GM12801 (cell line): ENCODE data around the gene REG1A.

Experiments used
- TF ChIP-seq, protein P1 (sequence below): IDR thresholded peaks from one replicate; pipeline ENCODE4 v1.5.1; 2011; ENCODE audit warnings: control low read depth; ENCODE audit not compliant: insufficient read length; ENCODE audit errors: extremely low read depth

Gene REG1A

DNA sequence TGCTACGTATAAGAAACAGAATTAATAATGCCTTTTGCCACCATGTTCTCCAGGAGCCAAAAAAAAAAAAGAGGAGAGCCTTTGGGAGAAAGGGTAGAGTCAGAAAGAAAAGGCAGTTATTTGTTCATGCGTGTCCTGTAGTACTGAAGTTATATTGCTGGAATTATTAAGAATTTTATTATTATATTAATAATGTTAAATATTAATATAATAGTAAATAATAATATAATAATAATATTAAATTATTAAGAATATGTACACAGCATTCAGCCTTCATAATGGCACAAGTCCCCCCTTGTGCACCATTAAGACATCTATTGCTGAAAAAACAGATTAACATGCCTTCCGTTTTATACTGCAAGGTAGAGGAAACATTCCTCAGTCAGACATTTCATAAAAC, 8.1 kb downstream of the REG1A start:
- TF ChIP-seq, protein P1, sequence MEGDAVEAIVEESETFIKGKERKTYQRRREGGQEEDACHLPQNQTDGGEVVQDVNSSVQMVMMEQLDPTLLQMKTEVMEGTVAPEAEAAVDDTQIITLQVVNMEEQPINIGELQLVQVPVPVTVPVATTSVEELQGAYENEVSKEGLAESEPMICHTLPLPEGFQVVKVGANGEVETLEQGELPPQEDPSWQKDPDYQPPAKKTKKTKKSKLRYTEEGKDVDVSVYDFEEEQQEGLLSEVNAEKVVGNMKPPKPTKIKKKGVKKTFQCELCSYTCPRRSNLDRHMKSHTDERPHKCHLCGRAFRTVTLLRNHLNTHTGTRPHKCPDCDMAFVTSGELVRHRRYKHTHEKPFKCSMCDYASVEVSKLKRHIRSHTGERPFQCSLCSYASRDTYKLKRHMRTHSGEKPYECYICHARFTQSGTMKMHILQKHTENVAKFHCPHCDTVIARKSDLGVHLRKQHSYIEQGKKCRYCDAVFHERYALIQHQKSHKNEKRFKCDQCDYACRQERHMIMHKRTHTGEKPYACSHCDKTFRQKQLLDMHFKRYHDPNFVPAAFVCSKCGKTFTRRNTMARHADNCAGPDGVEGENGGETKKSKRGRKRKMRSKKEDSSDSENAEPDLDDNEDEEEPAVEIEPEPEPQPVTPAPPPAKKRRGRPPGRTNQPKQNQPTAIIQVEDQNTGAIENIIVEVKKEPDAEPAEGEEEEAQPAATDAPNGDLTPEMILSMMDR = no peak

DNA sequence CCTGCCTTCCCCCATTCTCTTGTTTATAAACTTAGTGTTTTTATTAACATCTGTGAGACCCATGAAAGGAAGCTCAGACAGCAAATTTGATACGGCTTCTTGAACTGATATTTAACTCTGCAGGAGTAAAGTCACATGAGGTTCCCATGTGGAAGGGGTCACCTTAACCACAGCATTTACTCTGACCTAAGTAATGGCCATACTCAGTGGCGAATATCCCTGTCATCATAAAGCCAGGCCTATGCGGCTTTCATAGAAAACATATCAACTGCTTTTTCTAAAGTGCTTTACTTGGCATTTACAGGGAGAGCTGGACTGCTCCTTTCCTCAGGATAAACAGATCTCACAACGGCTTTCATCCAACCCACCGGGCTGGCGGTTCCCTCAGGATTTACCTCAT, 9.0 kb downstream of the REG1A start:
- TF ChIP-seq, protein P1 = no peak

DNA sequence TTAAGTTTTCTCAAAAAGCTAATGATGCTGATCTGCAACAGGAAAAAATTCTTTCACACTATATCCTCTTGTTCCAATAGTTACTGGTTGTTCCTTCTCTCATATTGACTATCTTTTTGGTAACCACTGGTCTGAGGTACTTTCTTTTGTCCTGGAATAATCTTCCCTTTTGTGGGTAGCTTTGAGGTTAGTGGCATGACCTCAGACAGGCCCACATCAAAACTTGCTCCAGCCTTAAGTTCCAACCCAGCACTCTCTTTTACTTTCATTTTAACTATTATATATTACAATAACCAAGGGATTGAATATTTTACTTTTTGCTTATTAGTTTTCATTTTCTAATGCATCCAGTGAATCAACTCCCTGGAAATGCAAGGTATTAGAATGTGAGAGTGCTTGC, 9.5 kb downstream of the REG1A start:
- TF ChIP-seq, protein P1 = no peak

DNA sequence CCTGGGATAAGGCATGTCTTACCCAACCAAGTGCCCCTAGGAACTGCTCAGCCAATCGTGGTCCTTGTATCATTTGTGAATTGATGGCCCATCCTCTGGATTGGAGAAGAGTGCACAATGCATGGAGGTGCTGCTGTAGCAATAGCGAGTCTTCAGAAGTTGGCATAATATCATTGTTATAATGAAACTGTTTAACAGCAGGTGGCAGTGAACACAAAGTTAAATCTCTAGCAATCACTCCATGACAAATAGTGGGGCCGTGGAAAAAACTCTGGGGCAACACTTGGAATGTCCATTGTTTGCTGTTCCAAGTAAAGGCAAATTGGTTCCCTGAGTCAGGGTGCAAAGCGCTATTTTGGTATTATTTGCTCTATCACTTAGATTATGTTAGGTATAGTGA, 11.4 kb downstream of the REG1A start:
- TF ChIP-seq, protein P1 = no peak

DNA sequence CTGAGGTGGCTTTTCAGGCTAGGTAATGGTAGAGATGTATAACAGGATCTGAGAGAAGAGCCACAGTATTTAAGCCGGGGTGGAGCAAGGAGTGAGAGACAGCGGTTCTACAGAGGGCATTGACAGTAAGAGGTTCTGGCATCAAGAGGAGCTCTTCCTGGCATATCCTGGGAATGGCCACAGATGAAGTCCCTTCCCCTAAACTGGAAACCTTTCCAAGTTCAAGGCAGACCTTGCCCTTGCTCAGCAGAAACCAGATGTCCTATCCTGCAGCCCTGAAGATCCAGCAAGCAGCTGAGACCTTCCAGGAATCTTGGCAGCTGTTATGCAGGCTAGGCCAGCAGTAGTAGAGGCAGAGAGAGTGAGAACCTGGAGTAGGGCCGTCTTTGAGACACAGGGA, 18.1 kb downstream of the REG1A start:
- TF ChIP-seq, protein P1 = no peak

DNA sequence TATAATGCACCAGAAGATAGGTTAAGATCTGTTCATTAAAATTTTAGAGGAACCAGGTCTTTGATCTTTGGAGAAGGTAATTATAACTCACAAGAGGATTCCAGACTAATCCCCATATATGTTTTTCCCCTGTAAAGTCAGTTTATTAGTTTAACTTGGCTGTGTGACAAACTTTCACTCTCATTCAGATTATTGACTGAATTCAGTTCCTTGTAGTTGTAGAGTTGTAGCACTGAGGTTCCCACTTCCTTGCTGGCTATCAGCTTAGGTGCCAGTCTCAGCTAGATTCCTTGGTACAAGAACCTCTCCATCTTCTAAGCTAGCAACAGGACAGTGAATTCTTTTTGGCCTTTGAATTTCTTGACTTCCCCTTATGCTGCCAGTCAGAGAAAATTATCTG, 19.1 kb downstream of the REG1A start:
- TF ChIP-seq, protein P1 = no peak

DNA sequence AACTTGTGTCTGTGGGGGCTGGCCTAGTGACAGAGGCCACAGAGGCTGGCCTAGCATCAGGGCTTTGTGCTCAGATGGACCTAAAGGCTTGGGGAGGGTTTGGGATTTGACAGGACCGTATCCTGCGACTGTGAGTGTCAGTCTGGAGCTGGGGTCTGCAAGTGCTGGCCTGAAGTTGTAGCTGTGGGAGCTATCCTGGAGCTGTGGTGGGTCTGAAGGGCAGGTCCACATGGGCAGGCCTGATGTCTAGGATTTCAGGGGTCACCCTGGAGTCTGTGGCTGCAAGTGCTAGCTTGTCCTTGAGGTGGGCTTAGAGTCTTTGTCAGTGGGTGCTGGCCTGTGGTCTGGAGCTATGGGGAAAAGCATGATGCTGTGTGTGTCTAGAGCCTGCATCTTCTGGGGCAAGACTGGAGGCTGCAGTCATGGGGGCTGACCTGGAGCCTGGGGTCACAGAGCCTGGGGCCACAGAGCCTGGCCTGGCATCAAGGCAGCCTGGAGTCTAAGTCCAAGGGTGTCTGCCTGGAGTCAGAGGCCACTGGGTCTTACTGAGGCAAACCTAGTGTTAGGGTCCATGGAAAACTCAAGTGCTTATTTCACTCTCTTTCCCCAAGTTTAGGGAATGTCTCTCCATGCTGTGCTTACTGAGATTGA, 35.7 kb downstream of the REG1A start:
- TF ChIP-seq, protein P1 = no peak

DNA sequence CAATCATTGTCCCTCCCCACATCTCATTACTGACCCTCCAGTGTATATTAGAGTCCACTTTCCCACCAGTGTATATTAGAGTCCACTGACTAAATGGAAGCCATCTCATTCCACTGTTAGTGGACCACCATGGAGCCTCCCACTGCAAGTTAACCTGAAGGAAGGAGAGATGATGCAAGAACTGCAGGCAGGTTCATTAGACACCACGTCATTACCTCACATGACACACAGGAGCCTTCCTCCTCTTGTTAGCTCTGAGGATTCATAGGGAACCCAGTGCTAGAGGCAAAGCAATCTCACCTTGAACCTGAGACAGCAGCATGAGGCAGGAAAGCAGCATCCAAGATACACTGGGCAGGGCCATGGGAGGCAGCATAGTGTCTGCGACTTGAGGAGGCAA, 38.7 kb downstream of the REG1A start:
- TF ChIP-seq, protein P1 = no peak
